HepG2 (cell line): ENCODE measurements around the gene AKAP1.

ENCODE experiments used
- TBL1XR1 ChIP-seq: fragments of 150-350 bp; IDR thresholded peaks from 2 replicates; pipeline ENCODE4 v1.6.1; 2014; ENCODE audit warnings: borderline replicate concordance, low read length; ENCODE audit not compliant: partially characterized antibody
- ZNF460 ChIP-seq: sonication (generic); formaldehyde crosslinking; IDR thresholded peaks from 2 replicates; pipeline ENCODE4 v1.5.1; 2020; ENCODE audit warnings: missing genetic modification reagents, mild to moderate bottlenecking, borderline replicate concordance

GRCh38 chr17:57170866-57171265, 85.8 kb downstream of the AKAP1 start:
- TF ChIP-seq ZNF460, result no peak
- TF ChIP-seq TBL1XR1, result no peak
